ENCODE measurements around the gene LTBP1.
"Not testable (repeated sequence)": the region's sequence is repeated elsewhere in the genome, so short reads cannot be mapped to it uniquely, and the experiment has no call there.

Gene LTBP1

GRCh38 chr2:33052795-33053194, 106.0 kb downstream of the LTBP1 start:
- not testable (repeated sequence) for H3K27me3 ChIP-seq (ENCODE audit: insufficient read depth, low read length); H4K8ac ChIP-seq (ENCODE audit: low read depth, low read length); H3K9ac ChIP-seq (ENCODE audit: low read length); H2BK12ac ChIP-seq (ENCODE audit: low read length); H3K79me1 ChIP-seq (ENCODE audit: low read length); H2BK120ac ChIP-seq (ENCODE audit: insufficient read depth, low read length, poor library complexity); H2BK5ac ChIP-seq (ENCODE audit: low read depth, low read length, poor library complexity); H4K12ac ChIP-seq (ENCODE audit: low read depth, low read length); H3K36me3 ChIP-seq (ENCODE audit: control insufficient read depth in 1 of 2, insufficient read depth in 2 of 2, low read length in 2 of 2); H3K18ac ChIP-seq (ENCODE audit: low read length); H2AK5ac ChIP-seq (ENCODE audit: low read length); H3K4me2 ChIP-seq (ENCODE audit: low read length); H2AFZ ChIP-seq (ENCODE audit: insufficient read depth, low read length, poor library complexity); H3K23ac ChIP-seq (ENCODE audit: low read length); H3K4me1 ChIP-seq (ENCODE audit: control insufficient read depth in 1 of 2, insufficient read depth in 2 of 2, low read length in 2 of 2); H3K14ac ChIP-seq (ENCODE audit: low read length); H3K4ac ChIP-seq (ENCODE audit: low read depth, low read length); H3K27ac ChIP-seq (ENCODE audit: low read depth, low read length); H3K9me3 ChIP-seq (ENCODE audit: insufficient read depth, low read depth, low read length); H4K91ac ChIP-seq (ENCODE audit: low read depth, low read length); H3K79me2 ChIP-seq (ENCODE audit: control insufficient read depth, insufficient read depth, low read length, poor library complexity); H3K4me3 ChIP-seq (ENCODE audit: low read depth, low read length)
- no CpG with 5 or more reads among the region's 11 CpGs for WGBS (ENCODE audit: extremely low coverage, insufficient coverage, insufficient read length)
- DNase-seq, result peak in 1 of 2 donors; percentile 58

- H2BK120ac ChIP-seq (ENCODE audit: insufficient read depth, low read length, poor library complexity), result no peak overlapping the region
- H3K79me2 ChIP-seq (ENCODE audit: control insufficient read depth, insufficient read depth, low read length, poor library complexity), result no peaks in the 10 kb centered on the region
- H3K27ac ChIP-seq (ENCODE audit: low read depth, low read length), result no peak overlapping the region
- no peaks in the 10 kb centered on the region for H3K27me3 ChIP-seq (ENCODE audit: insufficient read depth, low read length)
- WGBS (ENCODE audit: extremely low coverage, insufficient coverage, insufficient read length), result no CpG with 5 or more reads among the region's 12 CpGs
- no peak for DNase-seq
- H3K4me3 ChIP-seq (ENCODE audit: low read depth, low read length), result no peak overlapping the region
- H4K12ac ChIP-seq (ENCODE audit: low read depth, low read length), result no peak overlapping the region
- no peaks in the 10 kb centered on the region for H3K36me3 ChIP-seq (ENCODE audit: control insufficient read depth in 1 of 2, insufficient read depth in 2 of 2, low read length in 2 of 2)
- no peak overlapping the region for H3K23ac ChIP-seq (ENCODE audit: low read length)
- H3K14ac ChIP-seq (ENCODE audit: low read length), result no peak overlapping the region
- peaks cover 6% of the 10 kb centered on the region for H3K79me1 ChIP-seq (ENCODE audit: low read length)
- no peak overlapping the region for H2BK5ac ChIP-seq (ENCODE audit: low read depth, low read length, poor library complexity)
- H3K4ac ChIP-seq (ENCODE audit: low read depth, low read length), result no peak overlapping the region
- no peak overlapping the region for H2BK12ac ChIP-seq (ENCODE audit: low read length)
- H3K4me2 ChIP-seq (ENCODE audit: low read length), result no peak overlapping the region
- H3K9me3 ChIP-seq (ENCODE audit: insufficient read depth, low read depth, low read length), result no peaks in the 10 kb centered on the region
- no peak overlapping the region for H3K18ac ChIP-seq (ENCODE audit: low read length)
- H4K91ac ChIP-seq (ENCODE audit: low read depth, low read length), result no peak overlapping the region
- no peak overlapping the region for H2AK5ac ChIP-seq (ENCODE audit: low read length)
- H4K8ac ChIP-seq (ENCODE audit: low read depth, low read length), result no peak overlapping the region
- H3K4me1 ChIP-seq (ENCODE audit: control insufficient read depth in 1 of 2, insufficient read depth in 2 of 2, low read length in 2 of 2), result peaks cover 0 to 2% of the 10 kb centered on the region in 2 experiments
- no peak overlapping the region for H2AFZ ChIP-seq (ENCODE audit: insufficient read depth, low read length, poor library complexity)
- H3K9ac ChIP-seq (ENCODE audit: low read length), result no peak overlapping the region
Observed at GRCh38 chr2:33056170-33056569, 109.4 kb downstream of the LTBP1 start.

- H3K4me3 ChIP-seq (ENCODE audit: low read depth, low read length); H3K79me1 ChIP-seq (ENCODE audit: low read length); H3K4ac ChIP-seq (ENCODE audit: low read depth, low read length); H2BK120ac ChIP-seq (ENCODE audit: insufficient read depth, low read length, poor library complexity); H2BK5ac ChIP-seq (ENCODE audit: low read depth, low read length, poor library complexity); H3K18ac ChIP-seq (ENCODE audit: low read length); H2AK5ac ChIP-seq (ENCODE audit: low read length); DNase-seq; H2AFZ ChIP-seq (ENCODE audit: insufficient read depth, low read length, poor library complexity); H3K27me3 ChIP-seq (ENCODE audit: insufficient read depth, low read length); H3K4me2 ChIP-seq (ENCODE audit: low read length); H3K36me3 ChIP-seq (ENCODE audit: control insufficient read depth in 1 of 2, insufficient read depth in 2 of 2, low read length in 2 of 2); H3K27ac ChIP-seq (ENCODE audit: low read depth, low read length); H4K8ac ChIP-seq (ENCODE audit: low read depth, low read length); H4K12ac ChIP-seq (ENCODE audit: low read depth, low read length); H3K23ac ChIP-seq (ENCODE audit: low read length); H3K9ac ChIP-seq (ENCODE audit: low read length); H3K4me1 ChIP-seq (ENCODE audit: control insufficient read depth in 1 of 2, insufficient read depth in 2 of 2, low read length in 2 of 2); H3K79me2 ChIP-seq (ENCODE audit: control insufficient read depth, insufficient read depth, low read length, poor library complexity); H3K9me3 ChIP-seq (ENCODE audit: insufficient read depth, low read depth, low read length): not testable (repeated sequence)
- Histone ChIP-seq H3K14ac (ENCODE audit: low read length) (peak overlapping the region; percentile 5), H4K91ac (ENCODE audit: low read depth, low read length) (peak overlapping the region; percentile 50), H2BK12ac (ENCODE audit: low read length) (peak overlapping the region; percentile 6)
- no CpG with 5 or more reads among the region's 39 CpGs for WGBS (ENCODE audit: extremely low coverage, insufficient coverage, insufficient read length)
Observed at GRCh38 chr2:33057307-33058028, 110.7 kb downstream of the LTBP1 start.

GRCh38 chr2:33058716-33059470, 112.1 kb downstream of the LTBP1 start:
- no peak for DNase-seq
- Histone ChIP-seq H2BK5ac (ENCODE audit: low read depth, low read length, poor library complexity) (peak overlapping the region; percentile 57), H4K12ac (ENCODE audit: low read depth, low read length) (no peak overlapping the region), H3K27ac (ENCODE audit: low read depth, low read length) (peak overlapping the region; percentile 66), H3K4me2 (ENCODE audit: low read length) (no peak overlapping the region), H3K79me1 (ENCODE audit: low read length) (peaks cover 7% of the 10 kb centered on the region), H3K18ac (ENCODE audit: low read length) (no peak overlapping the region), H3K27me3 (ENCODE audit: insufficient read depth, low read length) (no peaks in the 10 kb centered on the region), H3K9me3 (ENCODE audit: insufficient read depth, low read depth, low read length) (no peaks in the 10 kb centered on the region), H3K36me3 (ENCODE audit: control insufficient read depth in 1 of 2, insufficient read depth in 2 of 2, low read length in 2 of 2) (no peaks in the 10 kb centered on the region), H4K8ac (ENCODE audit: low read depth, low read length) (no peak overlapping the region), H3K4ac (ENCODE audit: low read depth, low read length) (no peak overlapping the region), H3K14ac (ENCODE audit: low read length) (no peak overlapping the region), H3K9ac (ENCODE audit: low read length) (no peak overlapping the region), H2BK120ac (ENCODE audit: insufficient read depth, low read length, poor library complexity) (no peak overlapping the region), H2BK12ac (ENCODE audit: low read length) (no peak overlapping the region), H3K4me1 (ENCODE audit: control insufficient read depth in 1 of 2, insufficient read depth in 2 of 2, low read length in 2 of 2) (peaks cover 0 to 4% of the 10 kb centered on the region in 2 experiments), H3K23ac (ENCODE audit: low read length) (no peak overlapping the region), H2AFZ (ENCODE audit: insufficient read depth, low read length, poor library complexity) (no peak overlapping the region), H3K79me2 (ENCODE audit: control insufficient read depth, insufficient read depth, low read length, poor library complexity) (no peaks in the 10 kb centered on the region), H3K4me3 (ENCODE audit: low read depth, low read length) (no peak overlapping the region), H2AK5ac (ENCODE audit: low read length) (no peak overlapping the region), H4K91ac (ENCODE audit: low read depth, low read length) (peak overlapping the region; percentile 13)
- no CpG with 5 or more reads among the region's 8 CpGs for WGBS (ENCODE audit: extremely low coverage, insufficient coverage, insufficient read length)
